Peyer's patch (tissue), 4 donors: ENCODE measurements around the gene PEAK1.

Experiments
- POLR2A ChIP-seq, 2 donors: fragments of 450-650 bp; IDR thresholded peaks; one replicate each; pipeline ENCODE4 v1.5.1; 2017; ENCODE audit warnings: antibody characterized with exemption in 2 of 2, mild to moderate bottlenecking in 2 of 2, moderate library complexity in 2 of 2
- TF ChIP-seq, protein P1 (sequence below), 6 experiments: fragments of 450-650 bp in 4 of 6; fragments of 200-600 bp in 2 of 6; sonication (generic) in 1 of 6; IDR thresholded peaks; one replicate each; pipeline ENCODE4 v1.5.1; 2017 to 2019; ENCODE audit warnings: antibody characterized with exemption in 6 of 6, mild to moderate bottlenecking in 3 of 6, moderate library complexity in 1 of 6

DNA sequence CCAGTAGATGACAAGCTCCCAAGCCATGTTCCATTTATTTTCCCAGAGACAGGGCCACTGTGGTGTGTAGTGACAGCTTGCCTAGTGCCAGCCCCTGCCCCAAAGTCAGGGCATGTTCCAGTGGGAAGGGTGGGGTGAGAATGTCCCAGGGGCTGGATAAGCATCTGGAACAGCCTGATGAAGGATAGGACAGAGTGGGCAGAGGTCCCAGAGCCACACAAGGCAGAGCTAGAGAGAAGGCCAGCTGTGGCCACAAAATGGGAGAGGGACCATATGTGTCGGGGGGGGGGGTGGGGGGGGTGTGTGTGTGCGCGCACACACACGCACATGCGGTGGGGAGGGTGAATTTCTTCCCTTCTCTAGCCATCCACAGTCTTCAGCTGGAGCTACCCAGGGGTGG, 322.0 kb downstream of the PEAK1 start:
- TF ChIP-seq, protein P1, sequence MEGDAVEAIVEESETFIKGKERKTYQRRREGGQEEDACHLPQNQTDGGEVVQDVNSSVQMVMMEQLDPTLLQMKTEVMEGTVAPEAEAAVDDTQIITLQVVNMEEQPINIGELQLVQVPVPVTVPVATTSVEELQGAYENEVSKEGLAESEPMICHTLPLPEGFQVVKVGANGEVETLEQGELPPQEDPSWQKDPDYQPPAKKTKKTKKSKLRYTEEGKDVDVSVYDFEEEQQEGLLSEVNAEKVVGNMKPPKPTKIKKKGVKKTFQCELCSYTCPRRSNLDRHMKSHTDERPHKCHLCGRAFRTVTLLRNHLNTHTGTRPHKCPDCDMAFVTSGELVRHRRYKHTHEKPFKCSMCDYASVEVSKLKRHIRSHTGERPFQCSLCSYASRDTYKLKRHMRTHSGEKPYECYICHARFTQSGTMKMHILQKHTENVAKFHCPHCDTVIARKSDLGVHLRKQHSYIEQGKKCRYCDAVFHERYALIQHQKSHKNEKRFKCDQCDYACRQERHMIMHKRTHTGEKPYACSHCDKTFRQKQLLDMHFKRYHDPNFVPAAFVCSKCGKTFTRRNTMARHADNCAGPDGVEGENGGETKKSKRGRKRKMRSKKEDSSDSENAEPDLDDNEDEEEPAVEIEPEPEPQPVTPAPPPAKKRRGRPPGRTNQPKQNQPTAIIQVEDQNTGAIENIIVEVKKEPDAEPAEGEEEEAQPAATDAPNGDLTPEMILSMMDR (IDR thresholded peaks at IDR 0.05) = no peak
- TF ChIP-seq POLR2A (IDR thresholded peaks at IDR 0.05) = no peak
